Measurements from ENCODE around the gene INHBC. TPM values are rescaled to one million over a fixed set of nuclear protein-coding genes. Genes with fewer than 3 reads are reported as not detected.

The INHBC gene
- total RNA-seq, 1 donor from 2014 or later = not detected

DNA sequence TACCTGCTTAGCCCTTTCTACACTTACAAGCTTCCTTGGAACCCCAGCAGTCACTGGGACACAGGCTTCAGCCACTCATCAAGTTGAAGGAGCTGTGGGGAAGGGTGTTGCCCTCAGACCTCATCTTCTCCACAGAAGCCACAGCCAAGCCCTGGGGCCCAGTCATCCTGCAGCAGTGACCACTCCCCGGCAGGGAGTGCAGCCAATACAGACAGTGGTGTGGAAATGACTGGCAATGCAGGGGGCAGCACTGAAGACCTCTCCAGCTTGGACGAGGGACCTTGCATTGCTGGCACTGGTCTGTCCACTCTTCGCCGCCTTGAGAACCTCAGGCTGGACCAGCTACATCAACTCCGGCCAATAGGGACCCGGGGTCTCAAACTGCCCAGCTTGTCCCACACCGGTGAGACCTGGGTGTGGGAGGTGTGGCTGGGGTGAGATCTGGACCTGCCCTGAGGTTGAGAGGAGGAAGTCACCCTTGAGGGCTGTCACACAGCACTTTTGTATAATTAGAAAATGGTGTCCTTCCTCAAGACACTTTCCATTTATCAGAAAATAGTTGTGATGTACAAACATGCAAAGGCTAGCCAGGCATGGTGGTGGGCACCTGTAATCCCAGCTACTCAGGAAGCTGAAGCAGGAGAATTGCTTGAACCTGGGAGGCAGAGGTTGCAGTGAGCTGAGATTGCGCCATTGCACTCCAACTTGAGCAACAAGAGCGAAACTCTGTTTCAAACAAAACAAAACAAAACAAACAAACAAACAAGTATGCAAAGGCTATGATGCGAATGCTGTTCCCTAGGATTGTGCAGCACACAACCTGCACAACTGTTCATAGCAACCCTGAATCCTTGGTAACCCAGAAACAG is 34.9 kb downstream of the INHBC start:
- ATAC-seq (no peak), DNase-seq (no peak)
- H3K9me3 ChIP-seq = no peaks in the 10 kb centered on the region
- peaks cover 13% of the 10 kb centered on the region for H3K27me3 ChIP-seq (ENCODE audit: low read depth)
- intact Hi-C loops (cut with DNase I) = no loop called here
- peaks cover under 1% of the 10 kb centered on the region for H3K36me3 ChIP-seq
- H3K4me3 ChIP-seq = no peak overlapping the region
- no peak overlapping the region for H3K27ac ChIP-seq
- TF ChIP-seq, protein P1, sequence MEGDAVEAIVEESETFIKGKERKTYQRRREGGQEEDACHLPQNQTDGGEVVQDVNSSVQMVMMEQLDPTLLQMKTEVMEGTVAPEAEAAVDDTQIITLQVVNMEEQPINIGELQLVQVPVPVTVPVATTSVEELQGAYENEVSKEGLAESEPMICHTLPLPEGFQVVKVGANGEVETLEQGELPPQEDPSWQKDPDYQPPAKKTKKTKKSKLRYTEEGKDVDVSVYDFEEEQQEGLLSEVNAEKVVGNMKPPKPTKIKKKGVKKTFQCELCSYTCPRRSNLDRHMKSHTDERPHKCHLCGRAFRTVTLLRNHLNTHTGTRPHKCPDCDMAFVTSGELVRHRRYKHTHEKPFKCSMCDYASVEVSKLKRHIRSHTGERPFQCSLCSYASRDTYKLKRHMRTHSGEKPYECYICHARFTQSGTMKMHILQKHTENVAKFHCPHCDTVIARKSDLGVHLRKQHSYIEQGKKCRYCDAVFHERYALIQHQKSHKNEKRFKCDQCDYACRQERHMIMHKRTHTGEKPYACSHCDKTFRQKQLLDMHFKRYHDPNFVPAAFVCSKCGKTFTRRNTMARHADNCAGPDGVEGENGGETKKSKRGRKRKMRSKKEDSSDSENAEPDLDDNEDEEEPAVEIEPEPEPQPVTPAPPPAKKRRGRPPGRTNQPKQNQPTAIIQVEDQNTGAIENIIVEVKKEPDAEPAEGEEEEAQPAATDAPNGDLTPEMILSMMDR (IDR thresholded peaks at IDR 0.05) = no peak
- H3K4me1 ChIP-seq = no peaks in the 10 kb centered on the region

DNA sequence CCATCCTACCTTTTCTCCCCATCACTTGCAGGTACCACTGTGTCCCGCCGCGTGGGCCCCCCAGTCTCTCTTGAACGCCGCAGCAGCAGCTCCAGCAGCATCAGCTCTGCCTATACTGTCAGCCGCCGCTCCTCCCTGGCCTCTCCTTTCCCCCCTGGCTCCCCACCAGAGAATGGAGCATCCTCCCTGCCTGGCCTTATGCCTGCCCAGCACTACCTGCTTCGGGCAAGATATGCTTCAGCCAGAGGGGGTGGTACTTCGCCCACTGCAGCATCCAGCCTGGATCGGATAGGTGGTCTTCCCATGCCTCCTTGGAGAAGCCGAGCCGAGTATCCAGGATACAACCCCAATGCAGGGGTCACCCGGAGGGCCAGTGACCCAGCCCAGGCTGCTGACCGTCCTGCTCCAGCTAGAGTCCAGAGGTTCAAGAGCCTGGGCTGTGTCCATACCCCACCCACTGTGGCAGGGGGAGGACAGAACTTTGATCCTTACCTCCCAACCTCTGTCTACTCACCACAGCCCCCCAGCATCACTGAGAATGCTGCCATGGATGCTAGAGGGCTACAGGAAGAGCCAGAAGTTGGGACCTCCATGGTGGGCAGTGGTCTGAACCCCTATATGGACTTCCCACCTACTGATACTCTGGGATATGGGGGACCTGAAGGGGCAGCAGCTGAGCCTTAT is 35.8 kb downstream of the INHBC start:
- peaks cover 9% of the 10 kb centered on the region for H3K4me1 ChIP-seq
- ATAC-seq = no peak
- H3K4me3 ChIP-seq = no peak overlapping the region
- H3K36me3 ChIP-seq = peaks cover 3% of the 10 kb centered on the region
- H3K27me3 ChIP-seq (ENCODE audit: low read depth) = peaks cover 22% of the 10 kb centered on the region
- no peak for DNase-seq
- intact Hi-C loops (cut with DNase I) = no loop called here
- no peaks in the 10 kb centered on the region for H3K9me3 ChIP-seq
- TF ChIP-seq, protein P1 (IDR thresholded peaks at IDR 0.05) = no peak
- no peak overlapping the region for H3K27ac ChIP-seq

DNA sequence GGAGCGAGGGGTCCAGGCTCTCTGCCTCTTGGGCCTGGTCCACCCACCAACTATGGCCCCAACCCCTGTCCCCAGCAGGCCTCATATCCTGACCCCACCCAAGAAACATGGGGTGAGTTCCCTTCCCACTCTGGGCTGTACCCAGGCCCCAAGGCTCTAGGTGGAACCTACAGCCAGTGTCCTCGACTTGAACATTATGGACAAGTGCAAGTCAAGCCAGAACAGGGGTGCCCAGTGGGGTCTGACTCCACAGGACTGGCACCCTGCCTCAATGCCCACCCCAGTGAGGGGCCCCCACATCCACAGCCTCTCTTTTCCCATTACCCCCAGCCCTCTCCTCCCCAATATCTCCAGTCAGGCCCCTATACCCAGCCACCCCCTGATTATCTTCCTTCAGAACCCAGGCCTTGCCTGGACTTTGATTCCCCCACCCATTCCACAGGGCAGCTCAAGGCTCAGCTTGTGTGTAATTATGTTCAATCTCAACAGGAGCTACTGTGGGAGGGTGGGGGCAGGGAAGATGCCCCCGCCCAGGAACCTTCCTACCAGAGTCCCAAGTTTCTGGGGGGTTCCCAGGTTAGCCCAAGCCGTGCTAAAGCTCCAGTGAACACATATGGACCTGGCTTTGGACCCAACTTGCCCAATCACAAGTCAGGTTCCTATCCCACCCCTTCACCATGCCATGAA is 36.5 kb downstream of the INHBC start:
- intact Hi-C loops (cut with DNase I) = no loop called here
- TF ChIP-seq, protein P1 (IDR thresholded peaks at IDR 0.05) = no peak
- no peak overlapping the region for H3K4me3 ChIP-seq
- peaks cover 29% of the 10 kb centered on the region for H3K27me3 ChIP-seq (ENCODE audit: low read depth)
- DNase-seq (no peak), ATAC-seq (no peak)
- H3K9me3 ChIP-seq = no peaks in the 10 kb centered on the region
- peaks cover 3% of the 10 kb centered on the region for H3K36me3 ChIP-seq
- H3K27ac ChIP-seq = no peak overlapping the region
- peaks cover 16% of the 10 kb centered on the region for H3K4me1 ChIP-seq

DNA sequence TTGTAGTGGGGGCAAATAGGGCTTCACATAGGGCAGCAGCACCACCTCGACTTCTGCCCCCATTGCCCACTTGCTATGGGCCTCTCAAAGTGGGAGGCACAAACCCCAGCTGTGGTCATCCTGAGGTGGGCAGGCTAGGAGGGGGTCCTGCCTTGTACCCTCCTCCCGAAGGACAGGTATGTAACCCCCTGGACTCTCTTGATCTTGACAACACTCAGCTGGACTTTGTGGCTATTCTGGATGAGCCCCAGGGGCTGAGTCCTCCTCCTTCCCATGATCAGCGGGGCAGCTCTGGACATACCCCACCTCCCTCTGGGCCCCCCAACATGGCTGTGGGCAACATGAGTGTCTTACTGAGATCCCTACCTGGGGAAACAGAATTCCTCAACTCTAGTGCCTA is 37.1 kb downstream of the INHBC start:
- peaks cover 19% of the 10 kb centered on the region for H3K4me1 ChIP-seq
- no peaks in the 10 kb centered on the region for H3K9me3 ChIP-seq
- peaks cover 34% of the 10 kb centered on the region for H3K27me3 ChIP-seq (ENCODE audit: low read depth)
- H3K4me3 ChIP-seq = no peak overlapping the region
- intact Hi-C loops (cut with DNase I) = no loop called here
- peaks cover 3% of the 10 kb centered on the region for H3K36me3 ChIP-seq
- no peak for DNase-seq
- no peak for ATAC-seq
- TF ChIP-seq, protein P1 (IDR thresholded peaks at IDR 0.05) = no peak
- H3K27ac ChIP-seq = no peak overlapping the region

DNA sequence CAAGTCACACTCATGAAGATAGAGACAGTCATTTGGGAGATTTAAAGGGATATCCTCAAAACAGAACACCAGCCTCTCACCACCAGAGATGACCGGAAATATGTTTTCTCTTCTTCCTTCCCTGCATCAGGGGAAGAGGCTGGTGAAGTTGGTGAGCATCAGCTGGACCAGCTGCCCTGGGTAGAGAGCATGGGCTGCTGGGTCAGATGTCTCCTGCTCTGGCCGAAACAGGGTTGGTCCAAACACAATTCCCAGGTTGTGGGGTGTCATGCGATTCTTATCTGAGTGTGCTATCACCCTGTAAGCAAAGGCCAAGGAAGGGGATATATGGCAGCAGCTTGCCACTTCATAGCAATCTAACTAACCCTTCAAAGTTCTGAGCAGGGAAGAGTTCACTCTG is 37.8 kb downstream of the INHBC start:
- peaks cover 39% of the 10 kb centered on the region for H3K27me3 ChIP-seq (ENCODE audit: low read depth)
- TF ChIP-seq, protein P1 (IDR thresholded peaks at IDR 0.05) = no peak
- H3K27ac ChIP-seq = no peak overlapping the region
- H3K36me3 ChIP-seq = peaks cover 3% of the 10 kb centered on the region
- intact Hi-C loops (cut with DNase I) = no loop called here
- no peak overlapping the region for H3K4me3 ChIP-seq
- ATAC-seq = no peak
- DNase-seq = no peak
- peaks cover 19% of the 10 kb centered on the region for H3K4me1 ChIP-seq
- no peaks in the 10 kb centered on the region for H3K9me3 ChIP-seq
